HepG2 (cell line): ENCODE data around the gene IFI27. TPM values are rescaled to one million over a fixed set of nuclear protein-coding genes. Genes with fewer than 3 reads are reported as not detected.

Source experiments
- BRCA1 ChIP-seq: sonication (generic); formaldehyde crosslinking; IDR thresholded peaks from 2 replicates; pipeline ENCODE4 v1.4.0; 2020; ENCODE audit warnings: missing genetic modification reagents
- BRF2 ChIP-seq: sonication (generic); formaldehyde crosslinking; IDR thresholded peaks from 2 replicates; pipeline ENCODE4 v1.8.1; 2022; ENCODE audit warnings: mild to moderate bottlenecking, missing genetic modification reagents
- E2F1 ChIP-seq: sonication (generic); formaldehyde crosslinking; IDR thresholded peaks from 2 replicates; pipeline ENCODE4 v1.5.0; 2020; ENCODE audit warnings: missing genetic modification reagents
- FOXP1 ChIP-seq, 2 experiments: fragments of 450-650 bp in 1 of 2; IDR thresholded peaks; 2 replicates each; pipeline ENCODE4 v1.6.1; 2017 to 2018; ENCODE audit warnings: antibody characterized with exemption in 1 of 2
- GABPA ChIP-seq, 2 experiments: IDR thresholded peaks; 2 replicates each; pipeline ENCODE4 v1.6.1; 2011 to 2016; ENCODE audit warnings: low read depth in 2 of 2, low read length in 1 of 2, missing biosample characterization in 1 of 2, missing genetic modification characterization in 1 of 2
- GATAD1 ChIP-seq: IDR thresholded peaks from 2 replicates; pipeline ENCODE4 v1.6.1; 2016; ENCODE audit warnings: missing genetic modification reagents, missing compliant biosample characterization
- KDM2A ChIP-seq: sonication (generic); formaldehyde crosslinking; IDR thresholded peaks from 2 replicates; pipeline ENCODE4 v1.4.0; 2020; ENCODE audit warnings: low read depth, missing genetic modification reagents, borderline replicate concordance
- KLF6 ChIP-seq: IDR thresholded peaks from 2 replicates; pipeline ENCODE4 v1.8.0; 2016; ENCODE audit warnings: missing biosample characterization, missing genetic modification reagents
- MYNN ChIP-seq: sonication (generic); formaldehyde crosslinking; IDR thresholded peaks from 2 replicates; pipeline ENCODE4 v1.4.0; 2020; ENCODE audit warnings: mild to moderate bottlenecking, low read depth, missing genetic modification reagents
- NFYB ChIP-seq: sonication (generic); formaldehyde crosslinking; IDR thresholded peaks from 2 replicates; pipeline ENCODE4 v1.4.0; 2020; ENCODE audit warnings: missing genetic modification reagents
- NPAS2 ChIP-seq: sonication (generic); formaldehyde crosslinking; IDR thresholded peaks from 2 replicates; pipeline ENCODE4 v1.8.0; 2022; ENCODE audit warnings: mild to moderate bottlenecking, missing genetic modification reagents, borderline replicate concordance
- SNRNP70 ChIP-seq: fragments of 200-400 bp; formaldehyde crosslinking; IDR thresholded peaks from 2 replicates; pipeline ENCODE4 v1.6.1; 2017; ENCODE audit warnings: mild to moderate bottlenecking, low read depth, low read length, moderate library complexity
- TSC22D2 ChIP-seq: sonication (generic); formaldehyde crosslinking; IDR thresholded peaks from 2 replicates; pipeline ENCODE4 v1.5.1; 2020; ENCODE audit warnings: missing genetic modification reagents, mild to moderate bottlenecking, borderline replicate concordance
- U2AF1 ChIP-seq: fragments of 200-400 bp; formaldehyde crosslinking; optimal IDR thresholded peaks from 2 replicates; pipeline ENCODE3; 2017; ENCODE audit warnings: mild to moderate bottlenecking, low read depth, low read length
- U2AF2 ChIP-seq: fragments of 200-400 bp; formaldehyde crosslinking; IDR thresholded peaks from 2 replicates; pipeline ENCODE4 v1.6.1; 2017; ENCODE audit warnings: low read depth, mild to moderate bottlenecking, low read length
- ZFX ChIP-seq: sonication (generic); formaldehyde crosslinking; IDR thresholded peaks from 2 replicates; pipeline ENCODE4 v1.4.0; 2020; ENCODE audit warnings: mild to moderate bottlenecking, low read depth, missing genetic modification reagents, moderate library complexity
- ZFY ChIP-seq: sonication (generic); formaldehyde crosslinking; IDR thresholded peaks from 2 replicates; pipeline ENCODE4 v1.4.0; 2020; ENCODE audit warnings: missing genetic modification reagents
- ZMAT3 ChIP-seq: sonication (generic); formaldehyde crosslinking; conservative IDR thresholded peaks from 2 replicates; pipeline ENCODE4 v1.7.0; 2021; ENCODE audit warnings: missing genetic modification reagents
- ZNF180 ChIP-seq: sonication (generic); formaldehyde crosslinking; IDR thresholded peaks from 2 replicates; pipeline ENCODE4 v1.4.0; 2020; ENCODE audit warnings: low read depth, missing genetic modification reagents, borderline replicate concordance
- ZNF580 ChIP-seq: IDR thresholded peaks from 2 replicates; pipeline ENCODE4 v1.6.1; 2016; ENCODE audit warnings: low read depth, borderline replicate concordance
- ZNF674 ChIP-seq: sonication (generic); formaldehyde crosslinking; IDR thresholded peaks from 2 replicates; pipeline ENCODE4 v1.5.0; 2020; ENCODE audit warnings: low read depth, mild to moderate bottlenecking, missing genetic modification reagents
- ZNF687 ChIP-seq: sonication (generic); formaldehyde crosslinking; IDR thresholded peaks from 2 replicates; pipeline ENCODE4 v1.5.1; 2020; ENCODE audit warnings: mild to moderate bottlenecking, missing genetic modification reagents, moderate library complexity
- ZSCAN30 ChIP-seq: sonication (generic); formaldehyde crosslinking; IDR thresholded peaks from 2 replicates; pipeline ENCODE4 v1.5.0; 2020; ENCODE audit warnings: mild to moderate bottlenecking, missing genetic modification reagents
- polyA plus RNA-seq, 8 experiments: library from polyadenylated mRNA; depleted of rRNA in 3 of 8; stranded (reverse) in 7 of 8; unstranded in 1 of 8; fragments of >200 nt; fragmentation: Illumina TruSeq in 4 of 8; extraction: Trizol in 4 of 8; gene quantifications; 2 replicates each; pipeline versions ENCODE4 v1.2.1 to v1.2.3, GENCODE V29; 2011 to 2016; ENCODE audit warnings: low read depth in 4 of 8, missing spikeins in 1 of 8, mixed read lengths in 1 of 8; ENCODE audit not compliant: insufficient read depth in 1 of 8
- total RNA-seq, 5 experiments: library from RNA; depleted of rRNA; stranded (reverse); fragments of >200 nt; fragmentation: Illumina TruSeq; extraction: Trizol; gene quantifications; 2 replicates each; pipeline ENCODE4 v1.2.3, GENCODE V29; 2016; ENCODE audit warnings: low read depth in 1 of 5

IFI27 gene
- total and polyA plus RNA-seq, 2 of the 13 experiments (the other 11 are each of a cell fraction or from before 2014, with no cell fraction given) = 1.2 to 1.7 TPM

GRCh38 chr14:94080621-94081385, 29.7 kb upstream of the IFI27 start, which contains the start of the genes DDX24 and IFI27L1 (continued):
- TF ChIP-seq ZNF687 (CRISPR knock-in tag) (peak; percentile 86), ZFX (CRISPR knock-in tag) (peak; percentile 69), U2AF1 (no peak), ZNF674 (CRISPR knock-in tag) (0 out of 2 replicates have a peak, but pooled peaks have one; percentile 19), U2AF2 (no peak), SNRNP70 (no peak), ZSCAN30 (CRISPR knock-in tag) (peak; percentile 83; the same call in 1 of the 2 replicates), ZNF580 (CRISPR knock-in tag) (peak; percentile 52; the same call in 1 of the 2 replicates), E2F1 (CRISPR knock-in tag) (peak; percentile 67), MYNN (CRISPR knock-in tag) (no peak), ZNF180 (CRISPR knock-in tag) (no peak), NFYB (peak; percentile 93), GATAD1 (CRISPR knock-in tag) (peak; percentile 85), BRCA1 (CRISPR knock-in tag) (no peak), KLF6 (CRISPR knock-in tag) (0 out of 2 replicates have a peak, but pooled peaks have one; percentile 21), FOXP1 (IDR thresholded peaks at IDR 0.05) (no peak), FOXP1 (CRISPR knock-in tag; IDR thresholded peaks at IDR 0.05) (no peak), TSC22D2 (no peak), BRF2 (no peak), KDM2A (CRISPR knock-in tag) (peak; percentile 48; the same call in 1 of the 2 replicates), ZFY (peak; percentile 76; the same call in 1 of the 2 replicates), ZMAT3 (CRISPR knock-in tag) (0 out of 2 replicates have a peak, but pooled peaks have one; percentile 45), NPAS2 (no peak), GABPA (IDR thresholded peaks at IDR 0.05; ENCODE audit: low read depth, low read length) (peak; percentile 91), GABPA (CRISPR knock-in tag; IDR thresholded peaks at IDR 0.05; ENCODE audit: low read depth) (peak; percentile 96)
